OCI-LY7 (cell line): Measurements from ENCODE around the gene TMEM106C.

ENCODE experiments used
- CTCF ChIP-seq: fragments of 200-600 bp; sonication (generic); conservative IDR thresholded peaks from 2 replicates; pipeline ENCODE4 v1.5.1; 2014; ENCODE audit warnings: mild to moderate bottlenecking, antibody characterized with exemption, low read length, moderate library complexity, mixed read lengths
- EZH2phosphoT487 ChIP-seq: fragments of 200-600 bp; sonication (generic); IDR thresholded peaks from 2 replicates; pipeline ENCODE4 v1.6.1; 2018; ENCODE audit warnings: low read depth, borderline replicate concordance, mild to moderate bottlenecking, mixed run types, antibody characterized with exemption, low read length, moderate library complexity, mixed read lengths

GRCh38 chr12:47990351-47991105, 27.1 kb downstream of the TMEM106C start:
- no peak for TF ChIP-seq CTCF
- no peak for TF ChIP-seq EZH2phosphoT487
